Pulmonary artery endothelial cell (primary cell): ENCODE results near the gene CEP78. TPM values are rescaled to one million over a fixed set of nuclear protein-coding genes. Genes with fewer than 3 reads are reported as not detected.
"Not testable (repeated sequence)": the region's sequence is repeated elsewhere in the genome, so short reads cannot be mapped to it uniquely, and the experiment has no call there.

Experiments
- DNase-seq: peaks from one replicate; pipeline ENCODE4 v3.0.0-alpha.2; 2011; ENCODE audit warnings: low read depth, low spot score
- total RNA-seq: library from RNA; depleted of rRNA; stranded (reverse); fragments of >200 nt; gene quantifications from 2 replicates; pipeline ENCODE4 v1.2.3, GENCODE V29; 2014

CEP78 gene
- total RNA-seq, 1 donor from 2014 or later, result 19.3 TPM

- DNase-seq, result no peak
Observed at GRCh38 chr9:78235256-78235761, 566 bp upstream of the CEP78 start.

- no peak for DNase-seq
Observed at GRCh38 chr9:78236551-78236910, 656 bp downstream of the CEP78 start.

GRCh38 chr9:78238046-78239038 lies 2.5 kb downstream of the CEP78 start:
- no peak for DNase-seq

GRCh38 chr9:78239506-78239905 lies 3.6 kb downstream of the CEP78 start:
- no peak for DNase-seq

- no peak for DNase-seq
Observed at GRCh38 chr9:78242041-78242440, 6.2 kb downstream of the CEP78 start.

- no peak for DNase-seq
Observed at GRCh38 chr9:78243130-78243529, 7.3 kb downstream of the CEP78 start.

- no peak for DNase-seq
Observed at GRCh38 chr9:78245401-78245800, 9.5 kb downstream of the CEP78 start.

GRCh38 chr9:78248635-78249034 lies 12.8 kb downstream of the CEP78 start:
- DNase-seq, result no peak

- no peak for DNase-seq
Observed at GRCh38 chr9:78249542-78249941, 13.7 kb downstream of the CEP78 start.

- no peak for DNase-seq
Observed at GRCh38 chr9:78252616-78253015, 16.7 kb downstream of the CEP78 start.

- no peak for DNase-seq
Observed at GRCh38 chr9:78253285-78253684, 17.4 kb downstream of the CEP78 start.

GRCh38 chr9:78261403-78262001 lies 25.6 kb downstream of the CEP78 start:
- no peak for DNase-seq

- DNase-seq, result no peak
Observed at GRCh38 chr9:78262655-78263054, 26.8 kb downstream of the CEP78 start.

- no peak for DNase-seq
Observed at GRCh38 chr9:78267889-78268288, 32.0 kb downstream of the CEP78 start.

- no peak for DNase-seq
Observed at GRCh38 chr9:78269784-78270183, 33.9 kb downstream of the CEP78 start.

- no peak for DNase-seq
Observed at GRCh38 chr9:78272307-78272706, 36.4 kb downstream of the CEP78 start.

- no peak for DNase-seq
Observed at GRCh38 chr9:78273761-78274160, 37.9 kb downstream of the CEP78 start.

- no peak for DNase-seq
Observed at GRCh38 chr9:78278177-78278777, 42.4 kb downstream of the CEP78 start.

GRCh38 chr9:78278801-78279200 lies 42.9 kb downstream of the CEP78 start:
- no peak for DNase-seq

GRCh38 chr9:78280982-78281668 lies 45.2 kb downstream of the CEP78 start:
- DNase-seq, result no peak

- DNase-seq, result not testable (repeated sequence)
Observed at GRCh38 chr9:78284181-78284580, 48.3 kb downstream of the CEP78 start.

GRCh38 chr9:78286125-78286524 lies 50.2 kb downstream of the CEP78 start:
- DNase-seq, result no peak
